Activated B cell treated with CpG ODN at 0.5 μM for 24 hours (primary cell): Measurements from ENCODE around the gene ASCL4. TPM values are rescaled to one million over a fixed set of nuclear protein-coding genes. Genes with fewer than 3 reads are reported as not detected.
A peak's percentile ranks its signal among the peaks of the same experiment; 100 is the strongest.
"Not testable (repeated sequence)": the region's sequence is repeated elsewhere in the genome, so short reads cannot be mapped to it uniquely, and the experiment has no call there.

ENCODE experiments used
- ATAC-seq: fragments of 200-7000 bp; cut with Tn5 transposase; one replicate; pipeline ENCODE4 v1.10.0; 2021; ENCODE audit warnings: low read depth, mild to moderate bottlenecking, moderate library complexity
- CTCF ChIA-PET: fragments of 350-600 bp; sonication (Branson Sonifier 250); formaldehyde crosslinking; loops from one replicate; lab custom pipeline; 2021; ENCODE audit warnings: antibody characterized with exemption; lab: Charles Lee
- POLR2A ChIA-PET: fragments of 350-600 bp; sonication (Branson Sonifier 250); formaldehyde crosslinking; loops from one replicate; lab custom pipeline; 2021; ENCODE audit warnings: antibody characterized with exemption; lab: Charles Lee
- DNase-seq: peaks from one replicate; pipeline ENCODE4 v3.0.0; 2022
- H3K27ac Mint-ChIP-seq: one replicate; pipeline ENCODE4 v1.8.0; 2020; ENCODE audit warnings: mixed read lengths
- H3K27me3 Mint-ChIP-seq: one replicate; pipeline ENCODE4 v1.8.0; 2021; ENCODE audit warnings: mixed read lengths
- H3K36me3 Mint-ChIP-seq: one replicate; pipeline ENCODE4 v1.8.0; 2021; ENCODE audit warnings: low read depth, mixed read lengths
- H3K4me1 Mint-ChIP-seq: one replicate; pipeline ENCODE4 v1.8.0; 2021; ENCODE audit warnings: mixed read lengths
- H3K4me3 Mint-ChIP-seq: one replicate; pipeline ENCODE4 v1.8.0; 2020; ENCODE audit warnings: mild to moderate bottlenecking, mixed read lengths
- H3K9me3 Mint-ChIP-seq: one replicate; pipeline ENCODE4 v1.8.0; 2020; ENCODE audit warnings: mixed read lengths
- CTCF ChIP-seq: fragments of 200-600 bp; IDR thresholded peaks from one replicate; pipeline ENCODE4 v1.8.0; 2022; ENCODE audit warnings: antibody characterized with exemption, mild to moderate bottlenecking
- intact Hi-C: fragments of 100-400 bp; cut with micrococcal nuclease; formaldehyde crosslinking; loops from one replicate; pipeline ENCODE4 v1.15.1; 2024
- total RNA-seq: library from RNA; stranded (reverse); gene quantifications from 2 replicates; pipeline ENCODE4 v1.2.3, GENCODE V29; 2022

Gene ASCL4, protein sequence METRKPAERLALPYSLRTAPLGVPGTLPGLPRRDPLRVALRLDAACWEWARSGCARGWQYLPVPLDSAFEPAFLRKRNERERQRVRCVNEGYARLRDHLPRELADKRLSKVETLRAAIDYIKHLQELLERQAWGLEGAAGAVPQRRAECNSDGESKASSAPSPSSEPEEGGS
- total RNA-seq, result not detected in 2 replicates

- ATAC-seq (no peak), DNase-seq (no peak)
- H3K9me3 Mint-ChIP-seq, result no peaks in the 10 kb centered on the region
- TF ChIP-seq CTCF, result no peak
- ChIA-PET POLR2A (no interaction called here), CTCF (no interaction called here)
- H3K27ac Mint-ChIP-seq, result no peak within 1 kb of the TSS
- peaks cover 36% of the 10 kb centered on the region for H3K27me3 Mint-ChIP-seq
- intact Hi-C loops, result loop anchor here (5.0 kb wide), 1 partner anchor 98 kb away; no protein-coding TSS in a partner anchor
- H3K4me1 Mint-ChIP-seq, result peaks cover 20% of the 10 kb centered on the region
- H3K4me3 Mint-ChIP-seq, result no peak within 1 kb of the TSS
- no peaks in the 10 kb centered on the region for H3K36me3 Mint-ChIP-seq
Observed at GRCh38 chr12:107774349-107775029, at the start of gene ASCL4. TSS of gene ASCL4 (plus strand) at chr12:107774704. CDS start at chr12:107775219, 515 bp downstream.

DNA sequence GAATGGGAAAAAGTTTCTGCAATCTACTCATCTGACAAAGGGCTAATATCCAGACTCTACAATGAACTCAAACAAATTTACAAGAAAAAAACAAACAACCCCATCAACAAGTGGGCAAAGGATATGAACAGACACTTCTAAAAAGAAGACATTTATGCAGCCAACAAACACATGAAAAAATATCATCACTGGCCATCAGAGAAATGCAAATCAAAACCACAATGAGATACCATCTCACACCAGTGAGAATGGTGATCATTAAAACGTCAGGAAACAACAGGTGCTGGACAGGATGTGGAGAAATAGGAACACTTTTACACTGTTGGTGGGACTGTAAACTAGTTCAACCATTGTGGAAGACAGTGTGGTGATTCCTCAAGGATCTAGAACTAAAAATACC is 47.2 kb upstream of the ASCL4 start:
- intact Hi-C loops, CTCF ChIA-PET, H3K4me3 Mint-ChIP-seq, ATAC-seq, POLR2A ChIA-PET, H3K27ac Mint-ChIP-seq, H3K27me3 Mint-ChIP-seq, DNase-seq, H3K9me3 Mint-ChIP-seq: not testable (repeated sequence)
- peaks cover 37% of the 10 kb centered on the region for H3K4me1 Mint-ChIP-seq
- peaks cover 15% of the 10 kb centered on the region for H3K36me3 Mint-ChIP-seq

GRCh38 chr12:107727742-107728141 is 46.8 kb upstream of the ASCL4 start:
- DNase-seq, H3K9me3 Mint-ChIP-seq, H3K27me3 Mint-ChIP-seq, CTCF ChIA-PET, intact Hi-C loops, H3K27ac Mint-ChIP-seq, H3K4me3 Mint-ChIP-seq, POLR2A ChIA-PET, ATAC-seq: not testable (repeated sequence)
- Mint-ChIP-seq H3K4me1 (peaks cover 41% of the 10 kb centered on the region), H3K36me3 (peaks cover 15% of the 10 kb centered on the region)

DNA sequence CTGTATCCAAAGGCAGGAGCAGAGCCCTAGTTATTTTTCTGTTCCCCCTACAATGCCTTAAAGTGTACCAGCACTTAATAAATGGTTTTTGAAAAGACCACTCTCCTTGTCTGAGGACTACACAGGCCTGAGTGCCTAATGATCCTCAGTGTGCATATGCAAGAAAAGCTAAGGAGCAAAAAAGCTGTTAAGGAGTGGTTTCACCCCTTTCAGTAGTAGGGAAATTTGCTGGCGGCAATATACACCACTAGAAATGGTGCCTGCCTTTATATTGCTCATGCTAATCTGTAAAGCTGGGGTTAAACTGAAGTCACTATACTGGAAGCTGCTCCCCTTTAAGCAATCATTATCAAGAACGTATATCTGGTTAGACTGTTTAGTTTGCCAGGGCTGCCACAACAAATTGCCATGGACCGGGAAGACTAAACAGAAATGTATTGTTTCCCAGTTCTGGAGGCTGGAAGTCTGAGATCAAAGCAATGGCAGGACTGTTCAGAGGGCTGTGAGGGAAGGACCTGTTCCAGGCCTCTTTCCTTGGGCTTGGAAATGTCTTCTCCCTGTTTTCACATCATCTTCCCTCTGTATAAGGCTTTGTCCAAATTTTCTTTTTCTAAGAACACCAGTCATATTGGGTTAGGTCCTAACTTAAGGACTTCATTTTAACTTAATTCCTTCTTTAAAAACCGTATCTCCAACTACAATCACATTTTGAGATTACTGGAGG is 43.7 kb upstream of the ASCL4 start:
- intact Hi-C loops, result no loop called here
- ChIA-PET POLR2A (no interaction called here), CTCF (no interaction called here)
- no peak for TF ChIP-seq CTCF
- Mint-ChIP-seq H3K27me3 (no peaks in the 10 kb centered on the region), H3K36me3 (peaks cover 34% of the 10 kb centered on the region), H3K9me3 (no peaks in the 10 kb centered on the region), H3K27ac (peak overlapping the region; percentile 73), H3K4me1 (peaks cover 66% of the 10 kb centered on the region), H3K4me3 (no peak overlapping the region)
- ATAC-seq, result no peak
- no peak for DNase-seq

DNA sequence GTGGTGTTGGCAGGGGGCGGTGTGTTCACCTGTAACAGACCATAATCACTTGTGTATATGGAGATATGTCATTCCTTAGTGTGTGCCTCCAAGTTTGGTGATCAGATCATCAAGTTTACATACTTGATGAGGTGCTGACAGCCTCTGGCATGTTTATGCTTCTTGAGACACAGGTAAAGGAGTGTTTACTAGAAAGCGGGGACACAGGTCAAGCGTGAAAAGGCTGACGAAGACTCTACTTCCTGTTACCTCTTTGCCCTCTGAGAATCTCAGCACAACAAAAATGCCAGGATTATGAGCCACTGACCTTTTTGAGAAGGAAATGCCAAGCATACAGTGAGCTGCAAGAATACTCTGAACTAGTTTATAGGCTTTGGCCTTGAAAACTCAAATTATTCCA is 43.1 kb upstream of the ASCL4 start:
- Mint-ChIP-seq H3K4me3 (peak overlapping the region; percentile 7), H3K27me3 (no peaks in the 10 kb centered on the region), H3K36me3 (peaks cover 40% of the 10 kb centered on the region), H3K4me1 (peaks cover 72% of the 10 kb centered on the region), H3K27ac (peak overlapping the region; percentile 73), H3K9me3 (no peaks in the 10 kb centered on the region)
- ATAC-seq (peak; percentile 75), DNase-seq (no peak)
- CTCF ChIA-PET, result no interaction called here
- intact Hi-C loops, result no loop called here
- no peak for TF ChIP-seq CTCF
- POLR2A ChIA-PET, result no interaction called here

DNA sequence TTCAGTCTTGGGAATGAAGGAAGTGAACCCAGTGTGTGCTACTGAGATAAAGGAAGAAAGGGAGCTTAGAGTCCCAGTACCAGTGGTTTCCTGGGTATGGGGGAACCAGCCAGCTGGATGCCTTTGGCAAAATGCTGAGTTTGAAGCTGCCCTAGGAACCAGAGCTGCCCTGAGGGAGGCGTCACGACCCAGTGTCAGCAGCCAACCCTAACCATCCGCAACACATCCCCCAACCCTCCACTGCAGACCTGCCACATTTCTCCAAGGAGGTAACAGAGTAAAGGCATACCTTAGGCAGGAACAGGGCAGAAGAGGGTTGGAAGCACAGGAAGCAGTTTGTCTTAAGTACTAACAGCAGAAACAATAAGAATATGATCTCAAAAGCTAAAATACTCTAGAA is 42.1 kb upstream of the ASCL4 start:
- peaks cover 50% of the 10 kb centered on the region for H3K36me3 Mint-ChIP-seq
- ATAC-seq, result no peak
- ChIA-PET CTCF (no interaction called here), POLR2A (interaction anchor here (1.0 kb wide), 1 partner anchor 27 kb away, joined by 3 read pairs; no protein-coding TSS in a partner anchor)
- H3K4me3 Mint-ChIP-seq, result no peak overlapping the region
- intact Hi-C loops, result no loop called here
- no peak for TF ChIP-seq CTCF
- H3K4me1 Mint-ChIP-seq, result peaks cover 77% of the 10 kb centered on the region
- no peaks in the 10 kb centered on the region for H3K27me3 Mint-ChIP-seq
- H3K9me3 Mint-ChIP-seq, result peaks cover 4% of the 10 kb centered on the region
- H3K27ac Mint-ChIP-seq, result peak overlapping the region; percentile 73
- DNase-seq, result no peak
